SU-DHL-6 (cell line): Measurements from ENCODE around the gene GGACT.

Source experiments
- H2AFZ ChIP-seq: fragments of 200-600 bp; sonication (generic); 2 replicates; pipeline ENCODE4 v1.6.1; 2014; ENCODE audit warnings: low read depth, mild to moderate bottlenecking, moderate library complexity, mixed read lengths, antibody characterized with exemption, low read length; ENCODE audit not compliant: severe bottlenecking
- H3F3A ChIP-seq: fragments of 200-600 bp; shearing (Covaris generic); 2 replicates; pipeline ENCODE4 v1.6.0; 2016; ENCODE audit warnings: antibody characterized with exemption, mild to moderate bottlenecking; ENCODE audit not compliant: insufficient read depth
- H3K27ac ChIP-seq: fragments of 200-600 bp; sonication (generic); 2 replicates; pipeline ENCODE4 v1.5.1; 2016; ENCODE audit warnings: low read depth, mild to moderate bottlenecking, low read length, moderate library complexity, mixed read lengths
- H3K27me3 ChIP-seq: fragments of 200-600 bp; sonication (generic), shearing (Covaris generic); 2 replicates; pipeline ENCODE4 v1.6.0; 2014; ENCODE audit warnings: mild to moderate bottlenecking, low read length
- H3K36me3 ChIP-seq: fragments of 200-600 bp; sonication (generic); 2 replicates; pipeline ENCODE4 v1.6.1; 2014; ENCODE audit warnings: mild to moderate bottlenecking, low read length, mixed read lengths
- H3K4me2 ChIP-seq: fragments of 300-600, 200-600 bp; shearing (Covaris generic), sonication (generic); 2 replicates; pipeline ENCODE4 v1.6.0; 2014; ENCODE audit warnings: low read length, low read depth, mild to moderate bottlenecking; ENCODE audit not compliant: poor library complexity, severe bottlenecking
- H3K4me3 ChIP-seq: fragments of 200-600 bp; sonication (generic); 2 replicates; pipeline ENCODE4 v1.5.1; 2014; ENCODE audit warnings: antibody characterized with exemption, low read length, mild to moderate bottlenecking, mixed read lengths; ENCODE audit not compliant: insufficient read depth, poor library complexity, severe bottlenecking
- H3K79me2 ChIP-seq: fragments of 200-600 bp; sonication (generic); 2 replicates; pipeline ENCODE4 v1.6.1; 2014; ENCODE audit warnings: mild to moderate bottlenecking, low read length, moderate library complexity; ENCODE audit not compliant: insufficient read depth
- H3K9ac ChIP-seq: fragments of 200-600 bp; sonication (generic); 2 replicates; pipeline ENCODE4 v1.7.0; 2014; ENCODE audit warnings: mild to moderate bottlenecking, low read length
- H3K9me2 ChIP-seq: fragments of 200-600 bp; sonication (generic); replicated peaks from 2 replicates; pipeline ENCODE4 v1.6.1; 2014; ENCODE audit warnings: low read length; ENCODE audit not compliant: insufficient read depth
- H3K9me3 ChIP-seq: fragments of 200-600 bp; sonication (generic); 2 replicates; pipeline ENCODE4 v1.6.1; 2014; ENCODE audit warnings: low read length, mixed read lengths; ENCODE audit not compliant: insufficient read depth
- H4K20me1 ChIP-seq: fragments of 200-600 bp; sonication (generic); 2 replicates; pipeline ENCODE4 v1.6.1; 2014; ENCODE audit warnings: low read depth, mild to moderate bottlenecking, antibody characterized with exemption, low read length, moderate library complexity, mixed read lengths
- CTCF ChIP-seq: fragments of 200-600 bp; sonication (generic); IDR thresholded peaks from one replicate; pipeline ENCODE4 v1.5.1; 2017; ENCODE audit warnings: antibody characterized with exemption, mild to moderate bottlenecking, low read length, moderate library complexity; ENCODE audit not compliant: insufficient read depth, poor library complexity, severe bottlenecking
- EZH2phosphoT487 ChIP-seq: fragments of 200-600 bp; sonication (generic), shearing (Covaris generic); conservative IDR thresholded peaks from 2 replicates; pipeline ENCODE4 v1.6.1; 2018; ENCODE audit warnings: mild to moderate bottlenecking, antibody characterized with exemption, low read length, moderate library complexity, mixed read lengths

Gene GGACT

GRCh38 chr13:100508455-100508854, 80.1 kb downstream of the GGACT start:
- Histone ChIP-seq H3K9ac (no peak overlapping the region), H3K27me3 (no peaks in the 10 kb centered on the region), H3K4me2 (no peak overlapping the region), H2AFZ (no peak overlapping the region), H3K9me3 (no peaks in the 10 kb centered on the region), H3K27ac (no peak overlapping the region), H3F3A (no peaks in the 10 kb centered on the region), H3K36me3 (no peaks in the 10 kb centered on the region), H3K79me2 (no peaks in the 10 kb centered on the region), H3K9me2 (no peaks in the 10 kb centered on the region), H4K20me1 (no peaks in the 10 kb centered on the region), H3K4me3 (no peak overlapping the region)
- no peak for TF ChIP-seq EZH2phosphoT487
- TF ChIP-seq CTCF: no peak

DNA sequence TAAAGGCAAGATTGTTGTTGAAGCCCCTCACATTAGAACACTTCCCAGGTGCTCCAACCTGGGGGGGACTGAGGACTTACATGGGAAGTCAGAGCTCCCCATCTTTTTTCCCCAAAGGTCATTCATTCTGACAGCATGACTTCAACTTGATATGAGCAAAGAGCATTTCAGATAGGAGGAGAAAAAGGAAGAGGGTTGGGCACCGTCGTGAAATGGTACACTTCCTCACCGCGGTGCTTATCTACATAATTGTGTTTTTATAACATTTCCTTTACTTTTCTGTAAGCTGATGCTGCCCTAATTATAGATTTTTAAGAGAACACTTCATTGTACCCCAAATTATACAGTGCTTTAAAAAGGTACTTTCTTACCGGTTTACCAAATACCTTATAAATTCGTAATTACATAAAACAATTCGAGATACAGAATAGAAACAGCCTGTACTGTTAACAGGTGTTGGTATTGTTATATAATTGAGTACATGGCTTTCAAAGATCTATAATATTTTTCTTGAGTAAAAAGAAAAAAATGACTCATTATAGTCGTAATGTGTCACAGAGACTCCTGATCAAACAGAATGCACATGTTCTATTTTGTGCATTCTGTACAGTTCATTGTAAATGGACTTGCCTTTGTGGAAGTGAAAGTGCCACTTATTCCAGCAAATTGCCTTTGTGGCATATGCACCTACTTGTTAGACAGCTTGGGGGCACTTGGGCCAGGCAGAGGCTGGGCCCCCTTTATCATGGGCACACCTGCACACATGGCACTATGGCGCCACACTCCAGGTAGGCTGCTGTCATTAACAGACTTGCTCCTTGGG, 81.8 kb downstream of the GGACT start:
- Histone ChIP-seq H3K4me3 (no peak overlapping the region), H3K27me3 (no peaks in the 10 kb centered on the region), H3K9me3 (no peaks in the 10 kb centered on the region), H3K36me3 (no peaks in the 10 kb centered on the region), H3K9me2 (no peaks in the 10 kb centered on the region), H2AFZ (no peak overlapping the region), H4K20me1 (no peaks in the 10 kb centered on the region), H3K79me2 (no peaks in the 10 kb centered on the region), H3K27ac (no peak overlapping the region), H3K9ac (no peak overlapping the region), H3K4me2 (no peak overlapping the region), H3F3A (no peaks in the 10 kb centered on the region)
- TF ChIP-seq EZH2phosphoT487 (no peak), CTCF (no peak)

DNA sequence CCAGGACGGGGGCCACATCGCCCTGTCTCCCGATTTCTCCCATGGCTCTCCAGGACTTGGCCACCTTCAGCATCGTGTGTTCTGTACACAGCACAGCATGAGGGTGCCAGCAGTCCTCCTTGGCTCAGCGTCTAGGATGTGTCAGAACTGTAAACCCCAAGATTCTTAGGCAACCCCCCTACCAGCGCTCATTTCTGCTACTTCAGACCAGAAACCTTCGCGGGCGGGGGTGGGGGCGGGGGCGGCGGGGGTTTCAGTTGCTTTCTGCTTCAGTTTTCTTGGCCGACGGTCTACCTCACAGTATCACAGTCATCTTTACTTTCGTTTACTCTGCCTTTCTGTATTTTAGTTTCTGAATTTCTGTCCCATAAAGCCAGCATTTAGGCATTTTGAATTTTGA, 82.4 kb downstream of the GGACT start:
- H3K4me3 ChIP-seq: no peak overlapping the region
- H3K9me2 ChIP-seq: no peaks in the 10 kb centered on the region
- H3K9ac ChIP-seq: no peak overlapping the region
- no peak overlapping the region for H2AFZ ChIP-seq
- no peaks in the 10 kb centered on the region for H3K36me3 ChIP-seq
- TF ChIP-seq CTCF (no peak), EZH2phosphoT487 (no peak)
- no peak overlapping the region for H3K4me2 ChIP-seq
- no peaks in the 10 kb centered on the region for H3K79me2 ChIP-seq
- H3K27me3 ChIP-seq: no peaks in the 10 kb centered on the region
- H3K9me3 ChIP-seq: no peaks in the 10 kb centered on the region
- H4K20me1 ChIP-seq: no peaks in the 10 kb centered on the region
- no peak overlapping the region for H3K27ac ChIP-seq
- no peaks in the 10 kb centered on the region for H3F3A ChIP-seq
